CD8-positive, alpha-beta memory T cell (primary cell): Measurements from ENCODE around the gene LCE3A. TPM values are rescaled to one million over a fixed set of nuclear protein-coding genes. Genes with fewer than 3 reads are reported as not detected.

Experiments used
- polyA plus RNA-seq: library from polyadenylated mRNA; unstranded; fragments of 300-500 nt; fragmentation: Illumina TruSeq; gene quantifications from one replicate; pipeline ENCODE4 v1.2.3, GENCODE V29; 2021
- total RNA-seq, 2 experiments: library from RNA; stranded (reverse); gene quantifications; one replicate each; pipeline ENCODE4 v1.2.3, GENCODE V29; 2021

The LCE3A gene
- total and polyA plus RNA-seq, 3 experiments from 2014 or later, result not detected

Other genes with a start within 250 kb of the LCE3A start
- gene CRNN, start 208.8 kb downstream of the LCE3A start, total RNA-seq, result not detected
- not detected for gene CRNN, start 208.8 kb downstream of the LCE3A start, polyA plus RNA-seq
- gene LCE5A, start 112.3 kb downstream of the LCE3A start, total RNA-seq, result not detected
- gene LCE5A, start 112.3 kb downstream of the LCE3A start, polyA plus RNA-seq, result not detected
- gene CRCT1, start 108.6 kb downstream of the LCE3A start, total RNA-seq, result not detected
- gene CRCT1, start 108.6 kb downstream of the LCE3A start, polyA plus RNA-seq, result not detected
- not detected for gene LCE3E, start 56.3 kb downstream of the LCE3A start, total RNA-seq
- not detected for gene LCE3E, start 56.3 kb downstream of the LCE3A start, polyA plus RNA-seq
- gene LCE3D, start 42.6 kb downstream of the LCE3A start, total RNA-seq, result not detected
- not detected for gene LCE3D, start 42.6 kb downstream of the LCE3A start, polyA plus RNA-seq
- not detected for gene LCE3C, start 22.9 kb downstream of the LCE3A start, total RNA-seq
- not detected for gene LCE3C, start 22.9 kb downstream of the LCE3A start, polyA plus RNA-seq
- not detected for gene LCE3B, start 9.3 kb downstream of the LCE3A start, total RNA-seq
- gene LCE3B, start 9.3 kb downstream of the LCE3A start, polyA plus RNA-seq, result not detected
- gene LCE2D, start 40.3 kb upstream of the LCE3A start, total RNA-seq, result not detected
- not detected for gene LCE2D, start 40.3 kb upstream of the LCE3A start, polyA plus RNA-seq
- not detected for gene LCE2C, start 52.2 kb upstream of the LCE3A start, total RNA-seq
- not detected for gene LCE2C, start 52.2 kb upstream of the LCE3A start, polyA plus RNA-seq
- gene LCE2B, start 63.0 kb upstream of the LCE3A start, total RNA-seq, result not detected
- not detected for gene LCE2B, start 63.0 kb upstream of the LCE3A start, polyA plus RNA-seq
- gene LCE2A, start 75.2 kb upstream of the LCE3A start, total RNA-seq, result not detected
- gene LCE2A, start 75.2 kb upstream of the LCE3A start, polyA plus RNA-seq, result not detected
- gene LCE4A, start 85.1 kb upstream of the LCE3A start, total RNA-seq, result not detected
- gene LCE4A, start 85.1 kb upstream of the LCE3A start, polyA plus RNA-seq, result not detected
- gene KPRP, start 134.9 kb upstream of the LCE3A start, total RNA-seq, result not detected
- not detected for gene KPRP, start 134.9 kb upstream of the LCE3A start, polyA plus RNA-seq
- gene LCE1F, start 152.0 kb upstream of the LCE3A start, total RNA-seq, result not detected
- not detected for gene LCE1F, start 152.0 kb upstream of the LCE3A start, polyA plus RNA-seq
- gene LCE1E, start 163.2 kb upstream of the LCE3A start, total RNA-seq, result not detected
- gene LCE1E, start 163.2 kb upstream of the LCE3A start, polyA plus RNA-seq, result not detected
- gene LCE1D, start 173.6 kb upstream of the LCE3A start, total RNA-seq, result not detected
- not detected for gene LCE1D, start 173.6 kb upstream of the LCE3A start, polyA plus RNA-seq
- not detected for gene LCE1C, start 183.5 kb upstream of the LCE3A start, total RNA-seq
- gene LCE1C, start 183.5 kb upstream of the LCE3A start, polyA plus RNA-seq, result not detected
- gene LCE1B, start 188.9 kb upstream of the LCE3A start, total RNA-seq, result not detected
- gene LCE1B, start 188.9 kb upstream of the LCE3A start, polyA plus RNA-seq, result not detected
- gene LCE1A, start 204.4 kb upstream of the LCE3A start, total RNA-seq, result not detected
- gene LCE1A, start 204.4 kb upstream of the LCE3A start, polyA plus RNA-seq, result not detected
- not detected for gene LCE6A, start 219.8 kb upstream of the LCE3A start, total RNA-seq
- not detected for gene LCE6A, start 219.8 kb upstream of the LCE3A start, polyA plus RNA-seq
- not detected for gene LCE7A, start 236.9 kb upstream of the LCE3A start, total RNA-seq
- not detected for gene LCE7A, start 236.9 kb upstream of the LCE3A start, polyA plus RNA-seq